Measurements from ENCODE around the gene SLC66A2. TPM values are rescaled to one million over a fixed set of nuclear protein-coding genes. Genes with fewer than 3 reads are reported as not detected.

SLC66A2 gene
- total and polyA plus RNA-seq, 3 donors from 2014 or later, result 72.5 to 143 (median 87.0) TPM

GRCh38 chr18:79934311-79935097 is 16.9 kb downstream of the SLC66A2 start:
- no peaks in the 10 kb centered on the region for H3K9me3 ChIP-seq

GRCh38 chr18:79933765-79934164 is 17.7 kb downstream of the SLC66A2 start:
- no peaks in the 10 kb centered on the region for H3K27me3 ChIP-seq
- H3K27ac ChIP-seq, result no peak overlapping the region
- TF ChIP-seq CTCF (IDR thresholded peaks at IDR 0.05) (no peak), POLR2A (IDR thresholded peaks at IDR 0.05) (no peak)
- DNase-seq, result peak; percentile 15
- intact Hi-C loops (cut with DNase I; ENCODE audit: low total_unique reads), result no loop called here
- WGBS, 2 donors, result 80 to 85% methylated on average over 10 of the region's 10 CpGs
- no peaks in the 10 kb centered on the region for H3K4me1 ChIP-seq
- H3K36me3 ChIP-seq (ENCODE audit: low read depth, missing control alignments), result no peaks in the 10 kb centered on the region
- H3K9me3 ChIP-seq, result no peaks in the 10 kb centered on the region
- H3K4me3 ChIP-seq, result no peak overlapping the region

More at GRCh38 chr18:79934311-79935097, 16.9 kb downstream of the SLC66A2 start:
- TF ChIP-seq CTCF (IDR thresholded peaks at IDR 0.05) (no peak), POLR2A (IDR thresholded peaks at IDR 0.05) (no peak)
- WGBS, 2 donors, result 76 to 82% methylated on average over 8 of the region's 8 CpGs
- Histone ChIP-seq H3K4me1 (no peaks in the 10 kb centered on the region), H3K4me3 (no peak overlapping the region), H3K36me3 (ENCODE audit: low read depth, missing control alignments) (no peaks in the 10 kb centered on the region), H3K27me3 (no peaks in the 10 kb centered on the region), H3K27ac (no peak overlapping the region)
- intact Hi-C loops (cut with DNase I; ENCODE audit: low total_unique reads), result no loop called here
- DNase-seq, result peak; percentile 13

DNA sequence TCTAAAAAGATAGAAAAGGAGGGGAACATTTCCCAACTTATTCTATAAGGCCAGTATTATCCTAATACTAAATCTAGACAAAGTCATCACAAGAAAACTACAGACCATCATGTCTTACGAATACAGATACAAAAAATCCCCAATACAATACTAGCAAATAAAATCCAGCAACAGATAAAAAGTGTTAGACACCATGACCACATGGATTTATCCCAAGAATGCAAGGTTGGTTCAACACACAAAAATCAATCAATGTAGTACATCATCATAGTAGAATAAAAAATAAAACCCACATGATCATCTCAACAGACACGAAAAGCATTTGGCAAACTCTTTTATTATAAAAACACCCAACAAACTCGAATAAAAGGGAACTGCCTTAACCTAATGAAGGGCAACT is 18.5 kb downstream of the SLC66A2 start:
- Histone ChIP-seq H3K9me3 (no peaks in the 10 kb centered on the region), H3K4me1 (no peaks in the 10 kb centered on the region), H3K27ac (no peak overlapping the region), H3K36me3 (ENCODE audit: low read depth, missing control alignments) (no peaks in the 10 kb centered on the region), H3K27me3 (no peaks in the 10 kb centered on the region), H3K4me3 (no peak overlapping the region)
- intact Hi-C loops (cut with DNase I; ENCODE audit: low total_unique reads), result no loop called here
- DNase-seq, result no peak
- TF ChIP-seq CTCF (IDR thresholded peaks at IDR 0.05) (no peak), POLR2A (IDR thresholded peaks at IDR 0.05) (no peak)
- 93 to 95% methylated on average over 3 of the region's 3 CpGs for WGBS, 2 donors

- H3K36me3 ChIP-seq (ENCODE audit: low read depth, missing control alignments), result no peaks in the 10 kb centered on the region
- intact Hi-C loops (cut with DNase I; ENCODE audit: low total_unique reads), result no loop called here
- 94 to 99% methylated on average over 1 to 2 of the region's 2 CpGs for WGBS, 2 donors
- no peak overlapping the region for H3K27ac ChIP-seq
- no peak overlapping the region for H3K4me3 ChIP-seq
- TF ChIP-seq POLR2A (IDR thresholded peaks at IDR 0.05), result no peak
- no peaks in the 10 kb centered on the region for H3K9me3 ChIP-seq
- H3K4me1 ChIP-seq, result no peaks in the 10 kb centered on the region
- H3K27me3 ChIP-seq, result no peaks in the 10 kb centered on the region
- peak; percentile 6 for DNase-seq
These were observed 20.0 kb downstream of the SLC66A2 start for GRCh38 chr18:79931475-79931874.

- H3K27ac ChIP-seq, result no peak overlapping the region
- no peak overlapping the region for H3K4me3 ChIP-seq
- no peaks in the 10 kb centered on the region for H3K4me1 ChIP-seq
- no peaks in the 10 kb centered on the region for H3K27me3 ChIP-seq
- H3K36me3 ChIP-seq (ENCODE audit: low read depth, missing control alignments), result no peaks in the 10 kb centered on the region
- intact Hi-C loops (cut with DNase I; ENCODE audit: low total_unique reads), result no loop called here
- DNase-seq, result no peak
- TF ChIP-seq CTCF (IDR thresholded peaks at IDR 0.05) (no peak), POLR2A (IDR thresholded peaks at IDR 0.05) (no peak)
- H3K9me3 ChIP-seq, result no peaks in the 10 kb centered on the region
- WGBS, 2 donors, result 95 to 98% methylated on average over 2 of the region's 2 CpGs
These were observed 21.3 kb downstream of the SLC66A2 start for GRCh38 chr18:79930020-79930642.

All from testis (tissue), 3 donors.